Gastrocnemius medialis (tissue), 4 donors: ENCODE data around the gene ABCA12. TPM values are rescaled to one million over a fixed set of nuclear protein-coding genes. Genes with fewer than 3 reads are reported as not detected.

Source experiments
- ATAC-seq, 2 donors: fragments of 150-250 bp; one replicate each; pipeline ENCODE4 v1.9.1; 2016
- DNase-seq, 2 donors: peaks; one replicate each; pipeline ENCODE4 v3.0.0-alpha.2; 2019
- H3K27ac ChIP-seq, 4 donors: fragments of 200-600 bp; sonication (generic); 1 replicate in 1 of 4; 2 replicates in 3 of 4; pipeline ENCODE4 v1.5.1; 2016 to 2018; ENCODE audit warnings: mild to moderate bottlenecking in 2 of 4, moderate library complexity in 1 of 4
- H3K27me3 ChIP-seq, 3 donors: fragments of 200-600 bp; sonication (generic) in 2 of 3; 1 replicate in 1 of 3; 2 replicates in 2 of 3; pipeline versions ENCODE4 v1.5.1 to v1.6.0; 2016 to 2019; ENCODE audit warnings: mild to moderate bottlenecking in 1 of 3, moderate library complexity in 1 of 3
- H3K36me3 ChIP-seq, 2 donors: fragments of 200-600 bp; sonication (generic) in 1 of 2; one replicate each; pipeline ENCODE4 v1.5.1; 2017 to 2018
- H3K4me1 ChIP-seq, 2 donors: fragments of 200-600 bp; sonication (generic) in 1 of 2; one replicate each; pipeline ENCODE4 v1.5.1; 2016 to 2017; ENCODE audit warnings: mild to moderate bottlenecking in 2 of 2
- H3K4me3 ChIP-seq, 4 donors: fragments of 200-600 bp; sonication (generic) in 3 of 4; 1 replicate in 1 of 4; 2 replicates in 3 of 4; pipeline ENCODE4 v1.5.1; 2016 to 2019; ENCODE audit warnings: mild to moderate bottlenecking in 2 of 4
- H3K9me3 ChIP-seq, 3 donors: fragments of 200-600 bp; sonication (generic) in 2 of 3; 1 replicate in 1 of 3; 2 replicates in 2 of 3; pipeline ENCODE4 v1.5.1; 2016 to 2019
- POLR2A ChIP-seq, 2 donors: fragments of 450-650 bp; IDR thresholded peaks; one replicate each; pipeline ENCODE4 v1.6.1; 2017; ENCODE audit warnings: antibody characterized with exemption in 2 of 2, mild to moderate bottlenecking in 2 of 2, moderate library complexity in 2 of 2
- in situ Hi-C, 4 donors: fragments of 200-750 bp; cut with MboI; loops; one replicate each; pipeline versions ENCODE4 v1.15.0 to v1.8.0; 2017; ENCODE audit warnings: low sequenced_read_pairs in 4 of 4
- intact Hi-C: fragments of 100-400 bp; cut with DNase I; formaldehyde crosslinking; loops from one replicate; pipeline ENCODE4 v1.15.1; 2023; ENCODE audit warnings: low total_unique reads
- total RNA-seq, 4 donors: library from RNA; depleted of rRNA; stranded (reverse); fragments of >200 nt; gene quantifications; one replicate each; pipeline versions ENCODE4 v1.1.0 to v1.2.3, GENCODE V29; 2016
- TF ChIP-seq, protein P1 (sequence below), 5 experiments: fragments of 450-650 bp in 3 of 5; fragments of 200-600 bp in 2 of 5; sonication (generic) in 2 of 5; IDR thresholded peaks in 4 of 5; conservative IDR thresholded peaks in 1 of 5; 1 replicate in 4 of 5; 2 replicates in 1 of 5; pipeline ENCODE4 v1.5.1; 2016 to 2019; ENCODE audit warnings: antibody characterized with exemption in 5 of 5, mild to moderate bottlenecking in 3 of 5, moderate library complexity in 3 of 5

The ABCA12 gene
- total RNA-seq, 4 donors from 2014 or later: not detected

DNA sequence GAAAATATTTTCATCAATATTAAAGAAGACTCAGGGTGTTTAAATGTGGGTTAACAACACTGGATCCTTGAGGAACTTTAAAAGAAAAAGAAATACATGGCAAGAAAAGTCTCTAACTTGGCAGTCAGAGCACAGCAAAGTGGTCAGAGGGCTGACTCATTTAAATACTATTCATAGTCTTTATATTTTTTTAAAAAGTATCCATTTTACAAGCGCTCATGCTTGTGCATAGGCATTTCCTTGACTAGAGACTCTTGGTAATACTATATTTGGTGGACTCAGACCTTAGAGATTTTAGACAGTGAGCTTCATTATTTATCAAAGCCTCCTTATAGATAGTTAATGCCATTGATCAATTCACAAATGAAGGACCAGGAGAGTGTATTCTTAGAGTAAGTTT lies 110.2 kb downstream of the ABCA12 start:
- DNase-seq (no peak), ATAC-seq (no peak)
- H3K36me3 ChIP-seq: no peaks in the 10 kb centered on the region
- H3K4me1 ChIP-seq: no peaks in the 10 kb centered on the region
- no peak overlapping the region for H3K27ac ChIP-seq
- in situ Hi-C loops (no loop called here), intact Hi-C loops (no loop called here)
- H3K4me3 ChIP-seq: no peak overlapping the region
- no peak for TF ChIP-seq POLR2A (IDR thresholded peaks at IDR 0.05)
- TF ChIP-seq, protein P1, sequence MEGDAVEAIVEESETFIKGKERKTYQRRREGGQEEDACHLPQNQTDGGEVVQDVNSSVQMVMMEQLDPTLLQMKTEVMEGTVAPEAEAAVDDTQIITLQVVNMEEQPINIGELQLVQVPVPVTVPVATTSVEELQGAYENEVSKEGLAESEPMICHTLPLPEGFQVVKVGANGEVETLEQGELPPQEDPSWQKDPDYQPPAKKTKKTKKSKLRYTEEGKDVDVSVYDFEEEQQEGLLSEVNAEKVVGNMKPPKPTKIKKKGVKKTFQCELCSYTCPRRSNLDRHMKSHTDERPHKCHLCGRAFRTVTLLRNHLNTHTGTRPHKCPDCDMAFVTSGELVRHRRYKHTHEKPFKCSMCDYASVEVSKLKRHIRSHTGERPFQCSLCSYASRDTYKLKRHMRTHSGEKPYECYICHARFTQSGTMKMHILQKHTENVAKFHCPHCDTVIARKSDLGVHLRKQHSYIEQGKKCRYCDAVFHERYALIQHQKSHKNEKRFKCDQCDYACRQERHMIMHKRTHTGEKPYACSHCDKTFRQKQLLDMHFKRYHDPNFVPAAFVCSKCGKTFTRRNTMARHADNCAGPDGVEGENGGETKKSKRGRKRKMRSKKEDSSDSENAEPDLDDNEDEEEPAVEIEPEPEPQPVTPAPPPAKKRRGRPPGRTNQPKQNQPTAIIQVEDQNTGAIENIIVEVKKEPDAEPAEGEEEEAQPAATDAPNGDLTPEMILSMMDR (IDR thresholded peaks at IDR 0.05 in 4 of 5, conservative IDR thresholded peaks at IDR 0.05 in 1 of 5): no peak
- no peaks in the 10 kb centered on the region for H3K27me3 ChIP-seq
- no peaks in the 10 kb centered on the region for H3K9me3 ChIP-seq

DNA sequence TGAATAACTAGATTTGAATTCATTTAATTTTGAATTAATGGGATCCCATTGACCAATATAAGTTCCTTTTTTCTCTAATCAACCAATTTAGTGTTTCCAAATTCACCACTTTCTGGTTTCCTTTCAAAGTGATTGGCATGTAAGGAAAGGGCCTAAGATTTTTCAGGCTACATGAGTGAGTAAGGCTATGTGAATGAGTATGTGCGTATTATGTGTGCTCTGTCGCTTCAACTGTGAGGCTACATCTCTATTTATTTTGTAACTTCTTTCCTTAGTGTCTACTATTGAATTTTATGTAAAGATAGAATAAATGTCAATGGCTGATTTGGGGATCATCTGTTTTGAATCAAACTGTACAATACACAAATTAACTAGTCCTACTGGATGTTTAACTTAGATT lies 110.6 kb downstream of the ABCA12 start:
- Histone ChIP-seq H3K9me3 (no peaks in the 10 kb centered on the region), H3K27me3 (no peaks in the 10 kb centered on the region), H3K36me3 (no peaks in the 10 kb centered on the region), H3K4me3 (no peak overlapping the region), H3K27ac (no peak overlapping the region), H3K4me1 (no peaks in the 10 kb centered on the region)
- DNase-seq (no peak), ATAC-seq (no peak)
- TF ChIP-seq POLR2A (IDR thresholded peaks at IDR 0.05): no peak
- TF ChIP-seq, protein P1 (IDR thresholded peaks at IDR 0.05 in 4 of 5, conservative IDR thresholded peaks at IDR 0.05 in 1 of 5): no peak
- in situ Hi-C loops (no loop called here), intact Hi-C loops (no loop called here)

DNA sequence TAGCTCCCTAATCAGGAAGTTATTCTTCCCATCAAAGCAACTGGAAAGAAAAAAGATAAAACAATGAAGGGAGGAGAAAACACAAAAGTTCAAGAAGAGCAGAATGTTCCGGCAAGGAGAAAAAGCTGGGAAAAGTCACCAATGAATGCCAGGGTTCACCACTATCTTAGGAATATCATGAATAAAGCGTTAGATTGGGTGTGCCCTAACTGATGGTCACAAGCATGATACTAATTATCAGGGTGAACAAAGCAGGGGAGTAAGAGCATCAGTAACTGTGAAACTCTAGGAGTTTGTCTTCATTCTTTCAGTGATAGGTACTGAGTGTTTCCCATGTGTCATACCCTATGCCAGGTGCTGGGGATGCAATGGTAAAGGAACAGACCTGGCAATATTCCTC lies 115.5 kb downstream of the ABCA12 start:
- in situ Hi-C loops: no loop called here
- Histone ChIP-seq H3K27me3 (no peaks in the 10 kb centered on the region), H3K27ac (no peak overlapping the region), H3K4me1 (no peaks in the 10 kb centered on the region), H3K4me3 (no peak overlapping the region), H3K9me3 (no peaks in the 10 kb centered on the region), H3K36me3 (no peaks in the 10 kb centered on the region)
- no peak for TF ChIP-seq POLR2A (IDR thresholded peaks at IDR 0.05)
- TF ChIP-seq, protein P1 (IDR thresholded peaks at IDR 0.05 in 4 of 5, conservative IDR thresholded peaks at IDR 0.05 in 1 of 5): no peak
- intact Hi-C loops: no loop called here
- DNase-seq (no peak), ATAC-seq (no peak)

DNA sequence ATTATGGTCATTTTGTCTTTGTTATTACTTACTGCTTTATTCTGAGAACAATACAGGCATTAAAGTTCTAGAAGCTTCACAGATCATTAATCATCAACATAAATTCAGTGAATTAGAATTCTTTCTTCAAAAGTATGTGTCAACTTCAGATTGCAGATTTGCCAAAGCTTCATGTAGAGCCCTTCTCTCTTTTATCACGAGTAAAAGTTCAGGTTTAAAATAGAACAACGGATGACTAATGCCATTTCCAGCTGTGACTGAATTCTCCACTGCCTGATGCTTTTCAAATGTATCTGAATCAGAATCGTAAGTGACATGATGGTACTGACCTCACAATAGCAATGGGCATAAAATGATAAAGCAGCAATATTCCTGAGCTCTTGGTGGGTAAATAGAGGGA lies 116.0 kb downstream of the ABCA12 start:
- Histone ChIP-seq H3K4me3 (no peak overlapping the region), H3K36me3 (no peaks in the 10 kb centered on the region), H3K27me3 (no peaks in the 10 kb centered on the region), H3K27ac (no peak overlapping the region), H3K9me3 (no peaks in the 10 kb centered on the region), H3K4me1 (no peaks in the 10 kb centered on the region)
- in situ Hi-C loops: no loop called here
- TF ChIP-seq, protein P1 (IDR thresholded peaks at IDR 0.05 in 4 of 5, conservative IDR thresholded peaks at IDR 0.05 in 1 of 5): no peak
- TF ChIP-seq POLR2A (IDR thresholded peaks at IDR 0.05): no peak
- ATAC-seq (no peak), DNase-seq (no peak)
- intact Hi-C loops: no loop called here

DNA sequence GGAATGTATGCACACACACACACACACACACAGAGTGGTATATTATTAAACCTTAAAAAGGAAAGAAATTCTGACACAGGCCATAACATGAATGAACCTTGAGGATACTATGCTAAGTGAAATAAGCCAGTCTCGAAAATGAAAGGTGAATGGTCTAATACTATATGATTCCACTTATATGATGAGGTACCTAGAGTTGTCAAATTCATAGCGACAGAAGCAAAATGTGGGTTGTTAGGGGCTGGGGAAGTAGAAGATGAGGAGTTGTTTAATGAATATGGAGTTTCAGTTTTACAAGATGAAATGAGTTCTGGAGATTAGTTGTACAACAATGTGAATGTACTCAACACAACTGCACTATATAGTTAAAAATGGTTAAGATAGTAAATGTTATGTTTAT lies 118.1 kb downstream of the ABCA12 start:
- TF ChIP-seq POLR2A (IDR thresholded peaks at IDR 0.05): no peak
- TF ChIP-seq, protein P1 (IDR thresholded peaks at IDR 0.05 in 4 of 5, conservative IDR thresholded peaks at IDR 0.05 in 1 of 5): no peak
- no peaks in the 10 kb centered on the region for H3K9me3 ChIP-seq
- DNase-seq (no peak), ATAC-seq (no peak)
- no peak overlapping the region for H3K27ac ChIP-seq
- in situ Hi-C loops: no loop called here
- H3K36me3 ChIP-seq: no peaks in the 10 kb centered on the region
- intact Hi-C loops: no loop called here
- no peaks in the 10 kb centered on the region for H3K4me1 ChIP-seq
- no peak overlapping the region for H3K4me3 ChIP-seq
- no peaks in the 10 kb centered on the region for H3K27me3 ChIP-seq
